Astrocyte of the spinal cord (primary cell): Measurements from ENCODE around the gene SDF4.

Source experiments
- DNase-seq: peaks from one replicate; pipeline ENCODE4 v3.0.0; 2011; ENCODE audit warnings: low read depth, low spot score
- H3K4me3 ChIP-seq: 2 replicates; pipeline ENCODE4 v1.5.1; 2011; ENCODE audit warnings: low read depth, mild to moderate bottlenecking, low read length, moderate library complexity
- CTCF ChIP-seq: IDR thresholded peaks from 2 replicates; pipeline ENCODE4 v1.5.1; 2012; ENCODE audit warnings: low read depth, mild to moderate bottlenecking, low read length, inconsistent platforms
- in situ Hi-C: cut with HindIII; loops from 2 replicates; pipeline ENCODE4 v1.10.0; 2017; ENCODE audit warnings: low sequenced_read_pairs

Gene SDF4

GRCh38 chr1:1218524-1219200, 13.1 kb downstream of the SDF4 start:
- H3K4me3 ChIP-seq: no peak overlapping the region
- no peak for DNase-seq
- no peak for TF ChIP-seq CTCF

GRCh38 chr1:1217621-1218523, 13.9 kb downstream of the SDF4 start:
- no peak for TF ChIP-seq CTCF
- H3K4me3 ChIP-seq: no peak overlapping the region
- no peak for DNase-seq
- in situ Hi-C loops: no loop called here

More at GRCh38 chr1:1218524-1219200, 13.1 kb downstream of the SDF4 start:
- in situ Hi-C loops: no loop called here

DNA sequence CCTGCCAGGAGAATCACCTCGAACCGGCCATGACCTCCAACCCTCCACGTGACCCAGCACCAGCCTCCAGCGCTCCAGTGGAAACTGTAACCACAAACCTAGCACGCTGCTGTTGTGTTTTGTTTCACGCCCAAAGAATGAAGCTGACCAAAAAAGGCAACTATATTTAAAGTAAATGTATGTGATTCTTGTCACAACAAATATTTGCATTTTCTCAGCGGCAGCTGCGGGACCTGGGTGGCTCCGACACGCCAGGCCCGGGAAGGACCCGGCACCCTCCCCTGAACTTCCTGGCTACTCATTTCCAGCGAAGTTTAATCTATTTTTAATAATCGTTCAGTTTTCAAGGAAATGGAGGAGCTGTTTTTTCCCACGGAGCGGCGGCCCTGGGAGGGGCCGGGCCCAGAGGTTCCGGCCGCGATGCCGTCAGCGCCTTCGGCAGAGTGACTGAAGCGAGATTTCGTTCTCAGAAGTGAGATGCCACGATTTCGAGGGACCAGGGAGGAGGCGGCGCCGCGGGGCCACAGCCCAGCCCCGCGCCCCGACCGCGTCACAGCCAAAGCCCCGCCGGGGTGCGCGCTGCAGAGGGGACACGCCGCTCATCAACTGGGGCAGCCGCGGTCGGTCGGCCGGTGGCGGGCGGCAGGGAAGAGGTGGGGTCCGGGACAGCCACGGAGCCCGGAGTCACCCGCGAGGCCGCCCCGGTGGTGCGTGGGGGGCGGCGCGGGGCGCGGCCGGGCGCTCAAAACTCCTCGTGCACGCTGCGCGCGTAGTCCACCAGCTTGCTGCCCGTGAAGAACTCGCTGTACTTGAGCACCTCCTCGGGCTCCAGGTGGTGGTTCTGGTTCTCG, 14.8 kb downstream of the SDF4 start:
- TF ChIP-seq CTCF: no peak
- no peak for DNase-seq
- in situ Hi-C loops: no loop called here
- no peak overlapping the region for H3K4me3 ChIP-seq

- in situ Hi-C loops: no loop called here
- no peak for TF ChIP-seq CTCF
- no peak for DNase-seq
- no peak overlapping the region for H3K4me3 ChIP-seq
These were observed 15.8 kb downstream of the SDF4 start for GRCh38 chr1:1215881-1216605.

GRCh38 chr1:1215080-1215676, 16.6 kb downstream of the SDF4 start:
- in situ Hi-C loops: no loop called here
- DNase-seq: no peak
- no peak overlapping the region for H3K4me3 ChIP-seq
- no peak for TF ChIP-seq CTCF
